ENCODE measurements around the gene PSENEN. TPM values are rescaled to one million over a fixed set of nuclear protein-coding genes. Genes with fewer than 3 reads are reported as not detected.

Gene PSENEN
- total and polyA plus RNA-seq, 2 experiments from 2014 or later: 20.6 to 175 TPM

- H3K27ac Mint-ChIP-seq: no peak overlapping the region
- TF ChIP-seq NANOG (IDR thresholded peaks at IDR 0.05; ENCODE audit: borderline replicate concordance) (no peak), ETS1 (IDR thresholded peaks at IDR 0.05) (no peak), ZNF331 (CRISPR knock-in tag; IDR thresholded peaks at IDR 0.05; ENCODE audit: low read depth) (no peak), JUNB (IDR thresholded peaks at IDR 0.05; ENCODE audit: unreplicated experiment) (no peak)
- H3K4me3 Mint-ChIP-seq: peak overlapping the region; percentile 83
- no peak for ATAC-seq
- Histone ChIP-seq H3K79me2 (replicated peaks; ENCODE audit: insufficient read depth) (peaks cover 13% of the 10 kb centered on the region), H3F3A (replicated peaks; ENCODE audit: low read depth) (peaks cover 9% of the 10 kb centered on the region; the same call in 1 of the 2 replicates), H3K4me1 (ENCODE audit: insufficient read depth) (peaks cover 4% of the 10 kb centered on the region), H3K36me3 (ENCODE audit: insufficient read depth) (peaks cover 6% of the 10 kb centered on the region; the same call in 1 of the 2 replicates), H4K20me1 (replicated peaks; ENCODE audit: insufficient read depth) (peaks cover 3% of the 10 kb centered on the region), H3K27ac (ENCODE audit: low read depth) (no peak overlapping the region), H3K9me2 (ENCODE audit: insufficient read depth) (no peaks in the 10 kb centered on the region), H3K4me2 (no peak overlapping the region), H3K4me3 (no peak overlapping the region), H3K27me3 (ENCODE audit: insufficient read depth) (peaks cover 26% of the 10 kb centered on the region), H2AFZ (no peak overlapping the region)
- H3K4me1 Mint-ChIP-seq: peaks cover 15% of the 10 kb centered on the region
- H3K27me3 Mint-ChIP-seq (ENCODE audit: insufficient read depth, low read depth, poor library complexity): peaks cover 28% of the 10 kb centered on the region
- H3K9me3 Mint-ChIP-seq: no peaks in the 10 kb centered on the region; the same call in 2 of the 3 replicates
- no peak for DNase-seq (ENCODE audit: low spot score)
- H3K36me3 Mint-ChIP-seq (ENCODE audit: low read depth): peaks cover 35% of the 10 kb centered on the region
Observed at GRCh38 chr19:35759697-35760096, 14.2 kb downstream of the PSENEN start.

GRCh38 chr19:35760711-35761349 lies 15.4 kb downstream of the PSENEN start:
- peaks cover 3% of the 10 kb centered on the region for H4K20me1 ChIP-seq (replicated peaks; ENCODE audit: insufficient read depth)
- no peak overlapping the region for H2AFZ ChIP-seq
- H3K36me3 ChIP-seq (ENCODE audit: insufficient read depth): peaks cover 6% of the 10 kb centered on the region; the same call in 1 of the 2 replicates
- H3K27ac ChIP-seq (ENCODE audit: low read depth): no peak overlapping the region
- H3K27ac Mint-ChIP-seq: no peak overlapping the region
- peaks cover 39% of the 10 kb centered on the region for H3K36me3 Mint-ChIP-seq (ENCODE audit: low read depth)
- TF ChIP-seq STAT1 (IDR thresholded peaks at IDR 0.05; ENCODE audit: unreplicated experiment) (no peak), JUNB (IDR thresholded peaks at IDR 0.05; ENCODE audit: unreplicated experiment) (no peak), NANOG (IDR thresholded peaks at IDR 0.05; ENCODE audit: borderline replicate concordance) (no peak), ZNF462 (CRISPR knock-in tag; IDR thresholded peaks at IDR 0.05) (no peak), CTCF (conservative IDR thresholded peaks at IDR 0.05; ENCODE audit: low read depth in 2 of 2) (no peak)
- H3K4me3 Mint-ChIP-seq: no peak overlapping the region
- ATAC-seq (no peak), DNase-seq (ENCODE audit: low spot score) (no peak)
- no peaks in the 10 kb centered on the region for H3K9me2 ChIP-seq (ENCODE audit: insufficient read depth)
- peaks cover 15% of the 10 kb centered on the region for H3K27me3 ChIP-seq (ENCODE audit: insufficient read depth)
- no peak overlapping the region for H3K4me2 ChIP-seq
- no peaks in the 10 kb centered on the region; the same call in 2 of the 3 replicates for H3K9me3 Mint-ChIP-seq
- H3K4me1 ChIP-seq (ENCODE audit: insufficient read depth): peaks cover 4% of the 10 kb centered on the region
- H3K27me3 Mint-ChIP-seq (ENCODE audit: insufficient read depth, low read depth, poor library complexity): peaks cover 23% of the 10 kb centered on the region
- peaks cover 13% of the 10 kb centered on the region for H3K79me2 ChIP-seq (replicated peaks; ENCODE audit: insufficient read depth)
- H3K4me1 Mint-ChIP-seq: peaks cover 11% of the 10 kb centered on the region
- peaks cover 9% of the 10 kb centered on the region; the same call in 1 of the 2 replicates for H3F3A ChIP-seq (replicated peaks; ENCODE audit: low read depth)
- H3K4me3 ChIP-seq: no peak overlapping the region

All from GM23338 (cell line).